H1 (cell line): Measurements from ENCODE around the gene FGF14. TPM values are rescaled to one million over a fixed set of nuclear protein-coding genes. Genes with fewer than 3 reads are reported as not detected.

ENCODE experiments used
- CTCF ChIA-PET: fragments of 300-600 bp; sonication (Branson Sonifier 250); formaldehyde crosslinking; loops from one replicate; lab custom pipeline; 2021; ENCODE audit not compliant: partially characterized antibody; lab: Charles Lee
- POLR2A ChIA-PET: fragments of 300-600 bp; sonication (Branson Sonifier 250); formaldehyde crosslinking; loops from one replicate; lab custom pipeline; 2021; ENCODE audit warnings: inconsistent platforms; ENCODE audit not compliant: partially characterized antibody; lab: Charles Lee
- DNase-seq, 2 experiments: peaks; one replicate each; pipeline versions ENCODE4 v3.0.0 to v3.0.0-alpha.2; 2010 to 2022; ENCODE audit warnings: low spot score in 2 of 2, low read depth in 1 of 2, mixed read lengths in 1 of 2
- FAIRE-seq: peaks from 2 replicates; lab custom pipeline; 2011; peaks lifted over from hg19 to GRCh38; lab: Jason Lieb, UNC
- H2AFZ ChIP-seq: 2 replicates; pipeline ENCODE4 v1.8.1; 2012; ENCODE audit warnings: low read length, inconsistent platforms
- H2AK5ac ChIP-seq: 2 replicates; pipeline ENCODE4 v1.6.1; 2013; ENCODE audit warnings: low read depth, low read length
- H2BK120ac ChIP-seq: replicated peaks from 2 replicates; pipeline ENCODE3; 2013; ENCODE audit warnings: low read depth, low read length, inconsistent platforms
- H2BK12ac ChIP-seq: 2 replicates; pipeline ENCODE4 v1.6.1; 2013; ENCODE audit warnings: low read depth, low read length
- H2BK15ac ChIP-seq: 2 replicates; pipeline ENCODE4 v1.6.1; 2013; ENCODE audit warnings: low read length
- H2BK20ac ChIP-seq: 2 replicates; pipeline ENCODE4 v1.6.1; 2013; ENCODE audit warnings: low read length
- H2BK5ac ChIP-seq: 2 replicates; pipeline ENCODE4 v1.6.1; 2013; ENCODE audit warnings: low read depth, low read length
- H3K14ac ChIP-seq: 2 replicates; pipeline ENCODE4 v1.6.1; 2013; ENCODE audit warnings: inconsistent platforms; ENCODE audit not compliant: insufficient read length
- H3K18ac ChIP-seq: 2 replicates; pipeline ENCODE4 v1.6.1; 2013; ENCODE audit warnings: low read length; ENCODE audit errors: extremely low read depth
- H3K23ac ChIP-seq: 2 replicates; pipeline ENCODE4 v1.6.1; 2013; ENCODE audit warnings: inconsistent platforms; ENCODE audit not compliant: insufficient read length
- H3K23me2 ChIP-seq: 2 replicates; pipeline ENCODE4 v1.6.1; 2013; ENCODE audit warnings: low read depth, low read length
- H3K27ac ChIP-seq: 2 replicates; pipeline ENCODE4 v1.6.1; 2011; ENCODE audit warnings: low read depth, low read length, inconsistent platforms
- H3K27me3 ChIP-seq, 4 experiments: replicated peaks in 1 of 4; 1 replicate in 1 of 4; 2 replicates in 3 of 4; pipeline versions ENCODE4 v1.6.1 to v1.8.1; 2011 to 2013; ENCODE audit warnings: low read length in 3 of 4, mild to moderate bottlenecking in 3 of 4, inconsistent platforms in 2 of 4, mixed read lengths in 2 of 4, moderate library complexity in 1 of 4; ENCODE audit not compliant: control insufficient read depth in 3 of 4, insufficient read depth in 3 of 4; ENCODE audit errors: extremely low read depth in 1 of 4
- H3K36me3 ChIP-seq, 4 experiments: 2 replicates each; pipeline versions ENCODE4 v1.6.1 to v1.8.1; 2011 to 2013; ENCODE audit warnings: mild to moderate bottlenecking in 4 of 4, low read length in 3 of 4, moderate library complexity in 2 of 4, control low read depth in 1 of 4, inconsistent platforms in 1 of 4; ENCODE audit not compliant: insufficient read depth in 4 of 4, control insufficient read depth in 2 of 4
- H3K4ac ChIP-seq: replicated peaks from 2 replicates; pipeline ENCODE3; 2013; ENCODE audit warnings: low read length, low read depth, mixed read lengths, inconsistent platforms; ENCODE audit not compliant: insufficient read length
- H3K4me1 ChIP-seq, 4 experiments: replicated peaks in 1 of 4; 1 replicate in 1 of 4; 2 replicates in 3 of 4; pipeline versions ENCODE4 v1.6.1 to v1.8.1; 2011 to 2013; ENCODE audit warnings: low read length in 3 of 4, inconsistent platforms in 2 of 4, mixed read lengths in 1 of 4; ENCODE audit not compliant: insufficient read depth in 4 of 4, control insufficient read depth in 3 of 4
- H3K4me2 ChIP-seq, 2 experiments: 2 replicates each; pipeline versions ENCODE4 v1.6.1 to v1.8.1; 2011 to 2013; ENCODE audit warnings: low read depth in 2 of 2, low read length in 2 of 2, control low read depth in 1 of 2, inconsistent platforms in 1 of 2, mild to moderate bottlenecking in 1 of 2; ENCODE audit not compliant: insufficient read depth in 1 of 2
- H3K4me3 ChIP-seq, 4 experiments: fragments of 200-600, 300-600 bp in 1 of 4; sonication (generic), shearing (Covaris generic), sonication (Bioruptor Twin) in 1 of 4; 2 replicates each; pipeline versions ENCODE4 v1.5.1 to v1.8.1; 2011 to 2016; ENCODE audit warnings: low read length in 4 of 4, low read depth in 3 of 4, control low read depth in 2 of 4, inconsistent platforms in 2 of 4, mild to moderate bottlenecking in 2 of 4, mixed read lengths in 1 of 4, moderate library complexity in 1 of 4; ENCODE audit not compliant: insufficient read depth in 2 of 4; ENCODE audit errors: extremely low read depth in 1 of 4
- H3K56ac ChIP-seq: replicated peaks from 2 replicates; pipeline ENCODE3; 2013; ENCODE audit warnings: low read depth, mild to moderate bottlenecking, mixed read lengths, low read length, inconsistent platforms; ENCODE audit not compliant: insufficient read length
- H3K79me1 ChIP-seq: 2 replicates; pipeline ENCODE4 v1.6.1; 2013; ENCODE audit warnings: low read depth, low read length, control low read depth
- H3K79me2 ChIP-seq, 2 experiments: 2 replicates each; pipeline versions ENCODE4 v1.6.1 to v1.8.1; 2012 to 2013; ENCODE audit warnings: low read length in 2 of 2, mild to moderate bottlenecking in 2 of 2, inconsistent platforms in 1 of 2; ENCODE audit not compliant: insufficient read depth in 2 of 2, control insufficient read depth in 1 of 2
- H3K9ac ChIP-seq, 4 experiments: replicated peaks in 1 of 4; 1 replicate in 1 of 4; 2 replicates in 3 of 4; pipeline versions ENCODE4 v1.6.1 to v1.8.1; 2011 to 2013; ENCODE audit warnings: low read depth in 3 of 4, low read length in 3 of 4, control low read depth in 2 of 4, mild to moderate bottlenecking in 2 of 4, moderate library complexity in 2 of 4, inconsistent platforms in 1 of 4; ENCODE audit errors: extremely low read depth in 1 of 4
- H3K9me3 ChIP-seq, 2 experiments: 2 replicates each; pipeline versions ENCODE4 v1.6.1 to v1.8.1; 2012 to 2013; ENCODE audit warnings: mild to moderate bottlenecking in 2 of 2, moderate library complexity in 2 of 2, control low read depth in 1 of 2, inconsistent platforms in 1 of 2, low read depth in 1 of 2, low read length in 1 of 2, mixed read lengths in 1 of 2; ENCODE audit not compliant: insufficient read depth in 2 of 2
- H4K20me1 ChIP-seq, 2 experiments: replicated peaks in 1 of 2; 2 replicates each; pipeline versions ENCODE3 to v1.8.1; 2011 to 2013; ENCODE audit warnings: inconsistent platforms in 2 of 2, low read length in 2 of 2, mild to moderate bottlenecking in 1 of 2; ENCODE audit not compliant: insufficient read depth in 2 of 2, control insufficient read depth in 1 of 2
- H4K5ac ChIP-seq: 2 replicates; pipeline ENCODE4 v1.6.1; 2013; ENCODE audit warnings: low read length, low read depth, mixed read lengths, inconsistent platforms; ENCODE audit not compliant: insufficient read length
- H4K8ac ChIP-seq: 2 replicates; pipeline ENCODE4 v1.8.0; 2013; ENCODE audit warnings: mild to moderate bottlenecking, moderate library complexity, low read length, inconsistent platforms; ENCODE audit not compliant: insufficient read depth; ENCODE audit errors: extremely low read depth
- H4K91ac ChIP-seq: replicated peaks from 2 replicates; pipeline ENCODE3; 2013; ENCODE audit warnings: low read length, mixed read lengths, inconsistent platforms; ENCODE audit not compliant: insufficient read length
- BCL11A ChIP-seq, 2 experiments: IDR thresholded peaks; one replicate each; pipeline ENCODE4 v1.6.1; 2011; ENCODE audit warnings: low read depth in 2 of 2, low read length in 2 of 2, mild to moderate bottlenecking in 2 of 2
- BRCA1 ChIP-seq: IDR thresholded peaks from 2 replicates; pipeline ENCODE4 v1.6.1; 2012; ENCODE audit warnings: low read depth, low read length, improper control_type of control experiment
- CBX5 ChIP-seq: fragments of 300-800, 300-1000 bp; sonication (generic); IDR thresholded peaks from 2 replicates; pipeline ENCODE4 v1.7.1; 2016; ENCODE audit warnings: antibody characterized with exemption, low read length, low read depth
- CREB1 ChIP-seq: IDR thresholded peaks from 2 replicates; pipeline ENCODE4 v1.6.1; 2012; ENCODE audit warnings: inconsistent platforms
- HDAC2 ChIP-seq, 2 experiments: fragments of 300-600 bp in 1 of 2; sonication (generic) in 1 of 2; IDR thresholded peaks; 2 replicates each; pipeline ENCODE4 v1.6.1; 2011 to 2012; ENCODE audit warnings: low read depth in 2 of 2, low read length in 2 of 2, mild to moderate bottlenecking in 2 of 2, moderate library complexity in 2 of 2, borderline replicate concordance in 1 of 2, inconsistent platforms in 1 of 2
- JUN ChIP-seq: IDR thresholded peaks from 2 replicates; pipeline ENCODE4 v1.6.1; 2011; ENCODE audit warnings: low read depth, mild to moderate bottlenecking, improper control_type of control experiment, low read length
- KDM1A ChIP-seq: fragments of 200-600, 300-600 bp; sonication (generic); IDR thresholded peaks from 2 replicates; pipeline ENCODE4 v1.7.1; 2016; ENCODE audit warnings: mild to moderate bottlenecking, low read length, borderline replicate concordance
- POLR2A ChIP-seq, 2 experiments: IDR thresholded peaks; 1 replicate in 1 of 2; 2 replicates in 1 of 2; pipeline ENCODE4 v1.6.1; 2011; ENCODE audit warnings: low read depth in 2 of 2, low read length in 2 of 2, mild to moderate bottlenecking in 2 of 2; ENCODE audit errors: control extremely low read depth in 1 of 2
- SAP30 ChIP-seq: fragments of 300-600 bp; sonication (generic); IDR thresholded peaks from 2 replicates; pipeline ENCODE4 v1.7.1; 2012; ENCODE audit warnings: low read length, moderate library complexity, mild to moderate bottlenecking, inconsistent platforms; ENCODE audit not compliant: insufficient read depth, insufficient replicate concordance
- SIN3A ChIP-seq, 2 experiments: IDR thresholded peaks in 1 of 2; conservative IDR thresholded peaks in 1 of 2; 2 replicates each; pipeline ENCODE4 v1.6.1; 2011 to 2012; ENCODE audit warnings: low read length in 2 of 2, improper control_type of control experiment in 1 of 2, low read depth in 1 of 2, mild to moderate bottlenecking in 1 of 2
- SUZ12 ChIP-seq: fragments of 200-600 bp; sonication (generic); IDR thresholded peaks from 2 replicates; pipeline ENCODE4 v1.6.1; 2012; ENCODE audit warnings: mild to moderate bottlenecking, inconsistent platforms, low read length, moderate library complexity, mixed read lengths
- WGBS, 2 experiments: shearing (Covaris generic) in 1 of 2; methylation state at CpG; one replicate each; pipeline versions ENCODE4 v1.1.6 to v1.1.7; 2013 to 2015; ENCODE audit warnings: low lambda C conversion rate in 2 of 2, mixed read lengths in 2 of 2, inconsistent platforms in 1 of 2, low coverage in 1 of 2, missing lambda C conversion rate in 1 of 2; ENCODE audit not compliant: insufficient replicate concordance in 2 of 2, insufficient coverage in 1 of 2, insufficient read length in 1 of 2; ENCODE audit errors: extremely low coverage in 1 of 2, missing lambda C conversion rate in 1 of 2; 5-methylcytosine and 5-hydroxymethylcytosine counted together
- polyA plus RNA-seq, 7 experiments: library from polyadenylated mRNA; depleted of rRNA in 3 of 7; stranded (reverse) in 5 of 7; unstranded in 2 of 7; fragments of >200 nt in 5 of 7; fragments of 200-250 nt in 2 of 7; gene quantifications; 1 replicate in 5 of 7; 2 replicates in 1 of 7; 4 replicates in 1 of 7; pipeline versions ENCODE4 v1.2.1 to v1.2.3, GENCODE V29; 2011 to 2013; ENCODE audit warnings: missing spikeins in 2 of 7, mixed read lengths in 2 of 7
- total RNA-seq: library from RNA; stranded (reverse); fragmentation: NEBNext Ultra II Directional; extraction: Animal tissue kit (Norgen Biotek cat#: 25700); gene quantifications from 2 replicates; pipeline ENCODE4 v1.2.1, GENCODE V29; 2021
- TF ChIP-seq, protein P1 (sequence below), 3 experiments: IDR thresholded peaks; 1 replicate in 2 of 3; 2 replicates in 1 of 3; pipeline versions ENCODE4 v1.5.1 to v1.6.1; 2011; ENCODE audit warnings: low read length in 3 of 3, mild to moderate bottlenecking in 3 of 3, inconsistent platforms in 2 of 3, low read depth in 1 of 3, moderate library complexity in 1 of 3; ENCODE audit not compliant: insufficient read depth in 1 of 3; ENCODE audit errors: control extremely low read depth in 1 of 3

FGF14 gene
- total and polyA plus RNA-seq, 2 of the 8 experiments (the other 6 are each of a cell fraction or from before 2014, with no cell fraction given): 0.05 to 0.58 TPM

GRCh38 chr13:102236341-102236740, 165.5 kb downstream of the FGF14 start:
- no peaks in the 10 kb centered on the region for H4K20me1 ChIP-seq
- H2AFZ ChIP-seq: no peak overlapping the region; the same call in 1 of the 2 replicates
- H3K18ac ChIP-seq: no peak overlapping the region
- no peaks in the 10 kb centered on the region for H3K36me3 ChIP-seq
- H2BK15ac ChIP-seq: no peak overlapping the region; the same call in 1 of the 2 replicates
- no peak overlapping the region for H2BK5ac ChIP-seq
- no peak overlapping the region for H3K56ac ChIP-seq
- H2AK5ac ChIP-seq: no peak overlapping the region
- H3K4me1 ChIP-seq: no peaks in the 10 kb centered on the region
- H4K91ac ChIP-seq: no peak overlapping the region
- no peaks in the 10 kb centered on the region for H3K9me3 ChIP-seq
- peaks cover 2% of the 10 kb centered on the region; the same call in 1 of the 2 replicates for H3K23me2 ChIP-seq
- H2BK12ac ChIP-seq: no peak overlapping the region
- ChIA-PET POLR2A (no interaction called here), CTCF (interaction anchor here (0.6 to 0.8 kb wide), 3 partner anchors 11 to 230 kb away, joined by 3 read pairs; no protein-coding TSS in a partner anchor)
- no peak overlapping the region for H4K5ac ChIP-seq
- WGBS, 2 experiments: 85% methylated on average over 7 of the region's 7 CpGs; no CpG with 5 or more reads in 1 of the 2 experiments
- no peaks in the 10 kb centered on the region for H3K27me3 ChIP-seq
- H3K27ac ChIP-seq: no peak overlapping the region
- no peak overlapping the region for H3K4me3 ChIP-seq
- H3K79me1 ChIP-seq: no peaks in the 10 kb centered on the region
- H3K9ac ChIP-seq: no peak overlapping the region
- H4K8ac ChIP-seq: no peak overlapping the region
- H3K4me2 ChIP-seq: no peak overlapping the region
- DNase-seq: no peak
- no peak overlapping the region for H3K4ac ChIP-seq
- H3K79me2 ChIP-seq: no peaks in the 10 kb centered on the region
- H2BK120ac ChIP-seq: no peak overlapping the region
- H3K14ac ChIP-seq: no peak overlapping the region
- no peak overlapping the region for H3K23ac ChIP-seq
- no peak for FAIRE-seq
- no peak overlapping the region for H2BK20ac ChIP-seq
- TF ChIP-seq POLR2A (IDR thresholded peaks at IDR 0.05; ENCODE audit: control extremely low read depth in 1 of 2, low read depth in 2 of 2, low read length in 2 of 2) (no peak), SUZ12 (no peak), CREB1 (no peak), SIN3A (conservative IDR thresholded peaks at IDR 0.05 in 1 of 2, IDR thresholded peaks at IDR 0.05 in 1 of 2; ENCODE audit: low read depth in 1 of 2, low read length in 2 of 2) (no peak), KDM1A (no peak), JUN (no peak), BCL11A (IDR thresholded peaks at IDR 0.05; ENCODE audit: low read depth in 2 of 2, low read length in 2 of 2) (no peak), CBX5 (no peak), BRCA1 (no peak), SAP30 (no peak), HDAC2 (IDR thresholded peaks at IDR 0.05; ENCODE audit: borderline replicate concordance in 1 of 2, low read depth in 2 of 2, low read length in 2 of 2) (no peak)
- TF ChIP-seq, protein P1, sequence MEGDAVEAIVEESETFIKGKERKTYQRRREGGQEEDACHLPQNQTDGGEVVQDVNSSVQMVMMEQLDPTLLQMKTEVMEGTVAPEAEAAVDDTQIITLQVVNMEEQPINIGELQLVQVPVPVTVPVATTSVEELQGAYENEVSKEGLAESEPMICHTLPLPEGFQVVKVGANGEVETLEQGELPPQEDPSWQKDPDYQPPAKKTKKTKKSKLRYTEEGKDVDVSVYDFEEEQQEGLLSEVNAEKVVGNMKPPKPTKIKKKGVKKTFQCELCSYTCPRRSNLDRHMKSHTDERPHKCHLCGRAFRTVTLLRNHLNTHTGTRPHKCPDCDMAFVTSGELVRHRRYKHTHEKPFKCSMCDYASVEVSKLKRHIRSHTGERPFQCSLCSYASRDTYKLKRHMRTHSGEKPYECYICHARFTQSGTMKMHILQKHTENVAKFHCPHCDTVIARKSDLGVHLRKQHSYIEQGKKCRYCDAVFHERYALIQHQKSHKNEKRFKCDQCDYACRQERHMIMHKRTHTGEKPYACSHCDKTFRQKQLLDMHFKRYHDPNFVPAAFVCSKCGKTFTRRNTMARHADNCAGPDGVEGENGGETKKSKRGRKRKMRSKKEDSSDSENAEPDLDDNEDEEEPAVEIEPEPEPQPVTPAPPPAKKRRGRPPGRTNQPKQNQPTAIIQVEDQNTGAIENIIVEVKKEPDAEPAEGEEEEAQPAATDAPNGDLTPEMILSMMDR (IDR thresholded peaks at IDR 0.05; ENCODE audit: control extremely low read depth in 1 of 3, insufficient read depth in 1 of 3, low read depth in 1 of 3, low read length in 3 of 3): no peak
